Esophagus (tissue), 2 donors: Measurements from ENCODE around the gene DAPK1. TPM values are rescaled to one million over a fixed set of nuclear protein-coding genes. Genes with fewer than 3 reads are reported as not detected.

Experiments
- H3K27ac ChIP-seq, 2 donors: one replicate each; pipeline ENCODE4 v1.5.1; 2013; ENCODE audit warnings: low read depth in 2 of 2, mild to moderate bottlenecking in 2 of 2, inconsistent platforms in 1 of 2, low read length in 1 of 2, moderate library complexity in 1 of 2
- H3K27me3 ChIP-seq, 2 donors: one replicate each; pipeline ENCODE4 v1.6.1; 2013; ENCODE audit warnings: low read length in 2 of 2, control low read depth in 1 of 2, mild to moderate bottlenecking in 1 of 2; ENCODE audit not compliant: insufficient read depth in 2 of 2, control insufficient read depth in 1 of 2
- H3K36me3 ChIP-seq, 2 donors: one replicate each; pipeline ENCODE4 v1.6.1; 2013; ENCODE audit warnings: low read length in 1 of 2; ENCODE audit not compliant: control insufficient read depth in 2 of 2, insufficient read depth in 2 of 2
- H3K4me1 ChIP-seq, 2 donors: one replicate each; pipeline ENCODE4 v1.6.1; 2013; ENCODE audit warnings: low read length in 1 of 2; ENCODE audit not compliant: control insufficient read depth in 2 of 2, insufficient read depth in 2 of 2
- H3K4me3 ChIP-seq, 2 donors: one replicate each; pipeline ENCODE4 v1.5.1; 2013; ENCODE audit warnings: low read length in 2 of 2, mild to moderate bottlenecking in 2 of 2, low read depth in 1 of 2, moderate library complexity in 1 of 2
- H3K9me3 ChIP-seq, 2 donors: one replicate each; pipeline ENCODE4 v1.6.1; 2013; ENCODE audit warnings: mild to moderate bottlenecking in 2 of 2, low read depth in 1 of 2, low read length in 1 of 2, moderate library complexity in 1 of 2; ENCODE audit not compliant: control insufficient read depth in 2 of 2, insufficient read depth in 1 of 2
- WGBS, 2 donors: extraction: QIAGEN DNeasy Blood & Tissue Kit; methylation state at CpG; one replicate each; pipeline ENCODE4 v1.1.7; 2013; 5-methylcytosine and 5-hydroxymethylcytosine counted together
- polyA plus RNA-seq, 2 donors: library from polyadenylated mRNA; stranded (reverse); fragments of 200-250 nt; gene quantifications; one replicate each; pipeline ENCODE4 v1.2.3, GENCODE V29; 2013
- donor health status: healthy with polysubstance abuse.
- donor health status: Bipolar disorder and iron deficiency.

The DAPK1 gene
- polyA plus RNA-seq, 2 donors: 1.7 to 2.9 TPM

GRCh38 chr9:87609486-87609885 is 111.8 kb downstream of the DAPK1 start:
- WGBS, 2 donors: 88 to 89% methylated on average over 5 of the region's 5 CpGs
- Histone ChIP-seq H3K9me3 (no peaks in the 10 kb centered on the region), H3K4me3 (no peak overlapping the region), H3K4me1 (no peaks in the 10 kb centered on the region), H3K27me3 (no peaks in the 10 kb centered on the region), H3K27ac (no peak overlapping the region), H3K36me3 (no peaks in the 10 kb centered on the region)

GRCh38 chr9:87610200-87611155 is 112.8 kb downstream of the DAPK1 start:
- Histone ChIP-seq H3K27me3 (no peaks in the 10 kb centered on the region), H3K4me3 (no peak overlapping the region), H3K27ac (no peak overlapping the region), H3K36me3 (no peaks in the 10 kb centered on the region), H3K4me1 (peaks cover 0 to under 1% of the 10 kb centered on the region in 2 donors), H3K9me3 (no peaks in the 10 kb centered on the region)
- 52 to 70% methylated on average over 12 of the region's 12 CpGs for WGBS, 2 donors

GRCh38 chr9:87611776-87612175 is 114.1 kb downstream of the DAPK1 start:
- WGBS, 2 donors: 91% methylated on average over 4 of the region's 4 CpGs
- no peaks in the 10 kb centered on the region for H3K36me3 ChIP-seq
- H3K27me3 ChIP-seq: no peaks in the 10 kb centered on the region
- no peak overlapping the region for H3K4me3 ChIP-seq
- peaks cover 0 to 6% of the 10 kb centered on the region in 2 donors for H3K4me1 ChIP-seq
- no peaks in the 10 kb centered on the region for H3K9me3 ChIP-seq
- no peak overlapping the region for H3K27ac ChIP-seq

GRCh38 chr9:87612536-87612935 is 114.9 kb downstream of the DAPK1 start:
- Histone ChIP-seq H3K4me3 (no peak overlapping the region), H3K4me1 (peaks cover 0 to 6% of the 10 kb centered on the region in 2 donors), H3K36me3 (no peaks in the 10 kb centered on the region), H3K27ac (no peak overlapping the region), H3K9me3 (no peaks in the 10 kb centered on the region), H3K27me3 (no peaks in the 10 kb centered on the region)
- WGBS, 2 donors: 94 to 97% methylated on average over 3 of the region's 3 CpGs

- no peak overlapping the region for H3K4me3 ChIP-seq
- no peaks in the 10 kb centered on the region for H3K36me3 ChIP-seq
- H3K4me1 ChIP-seq: peaks cover 0 to 6% of the 10 kb centered on the region in 2 donors
- 56 to 58% methylated on average over 11 of the region's 11 CpGs for WGBS, 2 donors
- no peaks in the 10 kb centered on the region for H3K9me3 ChIP-seq
- H3K27me3 ChIP-seq: no peaks in the 10 kb centered on the region
- H3K27ac ChIP-seq: no peak overlapping the region
Measured at GRCh38 chr9:87613265-87614111, 115.8 kb downstream of the DAPK1 start.

- Histone ChIP-seq H3K4me1 (peaks cover 0 to 6% of the 10 kb centered on the region in 2 donors), H3K9me3 (peaks cover 0 to under 1% of the 10 kb centered on the region in 2 donors), H3K36me3 (no peaks in the 10 kb centered on the region), H3K27ac (no peak overlapping the region), H3K4me3 (no peak overlapping the region), H3K27me3 (no peaks in the 10 kb centered on the region)
- 72 to 80% methylated on average over 7 of the region's 7 CpGs for WGBS, 2 donors
Measured at GRCh38 chr9:87614397-87614796, 116.7 kb downstream of the DAPK1 start.

GRCh38 chr9:87615136-87615535 is 117.5 kb downstream of the DAPK1 start:
- H3K4me3 ChIP-seq: no peak overlapping the region
- peaks cover 0 to 6% of the 10 kb centered on the region in 2 donors for H3K4me1 ChIP-seq
- no peak overlapping the region for H3K27ac ChIP-seq
- peaks cover 0 to 2% of the 10 kb centered on the region in 2 donors for H3K9me3 ChIP-seq
- 90 to 93% methylated on average over 6 of the region's 6 CpGs for WGBS, 2 donors
- H3K36me3 ChIP-seq: no peaks in the 10 kb centered on the region
- H3K27me3 ChIP-seq: no peaks in the 10 kb centered on the region

GRCh38 chr9:87615547-87616148 is 118.0 kb downstream of the DAPK1 start:
- no peak overlapping the region for H3K4me3 ChIP-seq
- no peaks in the 10 kb centered on the region for H3K36me3 ChIP-seq
- WGBS, 2 donors: 76 to 83% methylated on average over 6 of the region's 6 CpGs
- H3K4me1 ChIP-seq: peaks cover 0 to 6% of the 10 kb centered on the region in 2 donors
- peaks cover 0 to 2% of the 10 kb centered on the region in 2 donors for H3K9me3 ChIP-seq
- no peak overlapping the region for H3K27ac ChIP-seq
- H3K27me3 ChIP-seq: no peaks in the 10 kb centered on the region

- no peaks in the 10 kb centered on the region for H3K27me3 ChIP-seq
- peaks cover 0 to 6% of the 10 kb centered on the region in 2 donors for H3K4me1 ChIP-seq
- no peak overlapping the region for H3K4me3 ChIP-seq
- no peak overlapping the region for H3K27ac ChIP-seq
- no peaks in the 10 kb centered on the region for H3K36me3 ChIP-seq
- WGBS, 2 donors: 75 to 83% methylated on average over 2 of the region's 2 CpGs
- peaks cover 0 to 2% of the 10 kb centered on the region in 2 donors for H3K9me3 ChIP-seq
Measured at GRCh38 chr9:87618226-87618625, 120.6 kb downstream of the DAPK1 start.
